ENCODE results near the gene HOTAIR.

DNA sequence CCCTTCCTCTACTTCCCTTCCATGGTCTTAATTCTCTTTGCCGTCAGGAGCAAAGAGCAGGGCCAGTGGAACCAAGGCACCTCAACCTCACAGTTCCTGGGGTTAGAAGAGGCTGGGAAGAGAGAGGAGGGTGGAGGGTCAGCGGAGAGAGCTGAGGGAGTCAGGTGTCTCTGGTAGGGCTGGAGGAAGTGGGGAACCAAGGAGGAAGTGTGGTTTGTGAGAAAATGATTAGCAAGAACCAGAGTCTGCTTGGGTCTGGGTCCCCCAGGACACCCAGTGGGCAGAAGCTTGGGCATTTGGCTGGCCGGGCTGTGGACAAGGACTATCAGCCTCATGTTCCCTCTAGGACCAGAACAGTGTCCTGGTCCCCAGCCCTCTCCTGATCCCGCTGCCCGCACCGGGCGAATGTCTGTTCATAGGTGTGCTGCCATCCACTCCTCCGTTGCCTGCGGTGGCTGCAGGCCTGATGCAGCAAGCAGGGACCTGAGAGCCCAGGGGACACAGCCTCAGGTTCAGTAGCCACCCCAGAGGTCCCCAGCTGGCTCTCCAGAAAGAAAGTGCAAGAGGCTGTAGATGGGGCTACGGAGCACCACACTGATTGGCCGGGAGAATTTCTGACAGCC lies 17.7 kb downstream of the HOTAIR start:
- TF ChIP-seq, protein P1, sequence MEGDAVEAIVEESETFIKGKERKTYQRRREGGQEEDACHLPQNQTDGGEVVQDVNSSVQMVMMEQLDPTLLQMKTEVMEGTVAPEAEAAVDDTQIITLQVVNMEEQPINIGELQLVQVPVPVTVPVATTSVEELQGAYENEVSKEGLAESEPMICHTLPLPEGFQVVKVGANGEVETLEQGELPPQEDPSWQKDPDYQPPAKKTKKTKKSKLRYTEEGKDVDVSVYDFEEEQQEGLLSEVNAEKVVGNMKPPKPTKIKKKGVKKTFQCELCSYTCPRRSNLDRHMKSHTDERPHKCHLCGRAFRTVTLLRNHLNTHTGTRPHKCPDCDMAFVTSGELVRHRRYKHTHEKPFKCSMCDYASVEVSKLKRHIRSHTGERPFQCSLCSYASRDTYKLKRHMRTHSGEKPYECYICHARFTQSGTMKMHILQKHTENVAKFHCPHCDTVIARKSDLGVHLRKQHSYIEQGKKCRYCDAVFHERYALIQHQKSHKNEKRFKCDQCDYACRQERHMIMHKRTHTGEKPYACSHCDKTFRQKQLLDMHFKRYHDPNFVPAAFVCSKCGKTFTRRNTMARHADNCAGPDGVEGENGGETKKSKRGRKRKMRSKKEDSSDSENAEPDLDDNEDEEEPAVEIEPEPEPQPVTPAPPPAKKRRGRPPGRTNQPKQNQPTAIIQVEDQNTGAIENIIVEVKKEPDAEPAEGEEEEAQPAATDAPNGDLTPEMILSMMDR (conservative IDR thresholded peaks at IDR 0.05; ENCODE audit: low read depth, low read length): no peak
- no peak for TF ChIP-seq EZH2 (IDR thresholded peaks at IDR 0.05; ENCODE audit: borderline replicate concordance, low read depth, low read length, poor library complexity, severe bottlenecking)
